Measurements from ENCODE around the gene PTPRG. TPM values are rescaled to one million over a fixed set of nuclear protein-coding genes. Genes with fewer than 3 reads are reported as not detected.

The PTPRG gene
- total RNA-seq, 1 experiment from 2014 or later, result 69.3 TPM

DNA sequence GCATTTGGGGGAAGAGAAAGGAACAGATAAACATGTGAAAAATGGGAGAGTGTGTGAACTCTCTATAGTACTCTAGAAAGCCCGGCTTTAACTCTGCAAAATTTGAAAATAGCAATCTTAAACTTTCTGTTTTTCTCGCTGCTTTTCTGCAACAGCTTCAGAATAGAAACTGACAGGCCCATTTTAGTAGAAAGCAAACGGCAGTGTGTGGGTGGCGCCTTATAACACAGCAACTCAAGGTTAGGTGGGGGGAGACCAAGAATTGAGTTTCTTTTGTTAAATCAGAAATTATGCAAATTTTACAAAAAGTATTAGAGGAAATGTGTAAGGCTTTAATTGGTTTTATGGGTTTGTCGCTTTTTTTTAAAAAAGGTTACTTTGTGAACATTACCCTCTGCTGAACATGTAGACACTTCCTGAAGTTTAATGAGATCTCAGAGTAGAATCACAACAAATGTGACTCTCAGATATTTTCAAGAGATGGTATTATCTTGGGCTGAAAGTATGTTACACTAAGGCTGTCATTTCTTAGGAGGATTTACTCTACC is 107.0 kb downstream of the PTPRG start:
- peaks cover 13% of the 10 kb centered on the region for H3K79me1 ChIP-seq (ENCODE audit: insufficient read depth, low read depth, low read length, poor library complexity, severe bottlenecking)

More for the DNA sequence above, 107.0 kb downstream of the PTPRG start:
- Histone ChIP-seq H3K79me2 (ENCODE audit: insufficient read depth, low read length) (peaks cover 52% of the 10 kb centered on the region; the same call in 1 of the 2 replicates), H3K23me2 (ENCODE audit: insufficient read length, low read depth, low read length, poor library complexity, severe bottlenecking) (no peaks in the 10 kb centered on the region), H3K4me2 (ENCODE audit: insufficient read depth, insufficient read length, low read length) (no peak overlapping the region), H2BK120ac (ENCODE audit: low read depth, low read length, poor library complexity, severe bottlenecking) (no peak overlapping the region), H3K9me3 (ENCODE audit: control insufficient read depth, low read depth, low read length) (no peaks in the 10 kb centered on the region), H3K27me3 (ENCODE audit: insufficient read depth, low read length) (no peaks in the 10 kb centered on the region), H3K56ac (ENCODE audit: insufficient read length, low read depth, low read length) (no peak overlapping the region), H3T11ph (ENCODE audit: low read length) (no peak overlapping the region), H2BK15ac (ENCODE audit: low read depth, low read length) (no peak overlapping the region), H2AK5ac (ENCODE audit: insufficient read length, low read length) (no peak overlapping the region), H3K27ac (ENCODE audit: insufficient read length, low read depth, low read length) (no peak overlapping the region), H4K8ac (replicated peaks; ENCODE audit: insufficient read length, low read depth, low read length) (no peak overlapping the region), H2BK12ac (ENCODE audit: insufficient read length, low read depth, low read length) (no peak overlapping the region), H3K9ac (ENCODE audit: extremely low read depth, insufficient read length, low read length) (no peak overlapping the region), H4K20me1 (ENCODE audit: control insufficient read depth, insufficient read depth, insufficient read length) (no peaks in the 10 kb centered on the region), H3K23ac (ENCODE audit: insufficient read length, low read depth, low read length) (no peak overlapping the region), H4K91ac (ENCODE audit: insufficient read length, low read depth, low read length) (no peak overlapping the region), H3K18ac (ENCODE audit: insufficient read length, low read depth, low read length) (no peak overlapping the region), H2BK5ac (ENCODE audit: insufficient read length, low read length) (no peak overlapping the region), H3K14ac (ENCODE audit: insufficient read depth, low read length) (no peak overlapping the region), H2BK20ac (ENCODE audit: low read depth, low read length, poor library complexity, severe bottlenecking) (no peak overlapping the region), H2AFZ (ENCODE audit: low read length) (no peak overlapping the region), H3K4ac (ENCODE audit: low read depth, low read length) (no peak overlapping the region), H3K4me1 (ENCODE audit: insufficient read depth, low read length) (peaks cover 17% of the 10 kb centered on the region), H4K5ac (ENCODE audit: insufficient read length, low read depth, low read length) (no peak overlapping the region)
- DNase-seq, result no peak
- Mint-ChIP-seq H3K36me3 (ENCODE audit: insufficient read depth in 1 of 3, low read depth in 3 of 3) (peaks cover 10 to 19% (median 14%) of the 10 kb centered on the region in 3 experiments; a peak in 6 of 7 replicates), H3K27me3 (ENCODE audit: low read depth) (no peaks in the 10 kb centered on the region; the same call in 1 of the 2 replicates), H3K4me3 (no peak overlapping the region), H3K9me3 (peaks cover 6 to 14% of the 10 kb centered on the region in 2 experiments; a peak in 4 of 5 replicates), H3K27ac (no peak overlapping the region), H3K4me1 (peaks cover 58% of the 10 kb centered on the region in 2 experiments)
- TF ChIP-seq, protein P1, sequence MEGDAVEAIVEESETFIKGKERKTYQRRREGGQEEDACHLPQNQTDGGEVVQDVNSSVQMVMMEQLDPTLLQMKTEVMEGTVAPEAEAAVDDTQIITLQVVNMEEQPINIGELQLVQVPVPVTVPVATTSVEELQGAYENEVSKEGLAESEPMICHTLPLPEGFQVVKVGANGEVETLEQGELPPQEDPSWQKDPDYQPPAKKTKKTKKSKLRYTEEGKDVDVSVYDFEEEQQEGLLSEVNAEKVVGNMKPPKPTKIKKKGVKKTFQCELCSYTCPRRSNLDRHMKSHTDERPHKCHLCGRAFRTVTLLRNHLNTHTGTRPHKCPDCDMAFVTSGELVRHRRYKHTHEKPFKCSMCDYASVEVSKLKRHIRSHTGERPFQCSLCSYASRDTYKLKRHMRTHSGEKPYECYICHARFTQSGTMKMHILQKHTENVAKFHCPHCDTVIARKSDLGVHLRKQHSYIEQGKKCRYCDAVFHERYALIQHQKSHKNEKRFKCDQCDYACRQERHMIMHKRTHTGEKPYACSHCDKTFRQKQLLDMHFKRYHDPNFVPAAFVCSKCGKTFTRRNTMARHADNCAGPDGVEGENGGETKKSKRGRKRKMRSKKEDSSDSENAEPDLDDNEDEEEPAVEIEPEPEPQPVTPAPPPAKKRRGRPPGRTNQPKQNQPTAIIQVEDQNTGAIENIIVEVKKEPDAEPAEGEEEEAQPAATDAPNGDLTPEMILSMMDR (conservative IDR thresholded peaks at IDR 0.05), result no peak
- no CpG with 5 or more reads among the region's 5 CpGs for WGBS (ENCODE audit: extremely low coverage, insufficient read length, low lambda C conversion rate)
